Raji (cell line): ENCODE measurements around the gene RAB5IF.

Experiments
- POLR2A ChIP-seq: IDR thresholded peaks from 2 replicates; pipeline ENCODE4 v1.6.1; 2011; ENCODE audit warnings: low read depth, low read length, control low read depth; ENCODE audit not compliant: insufficient read depth

The RAB5IF gene

DNA sequence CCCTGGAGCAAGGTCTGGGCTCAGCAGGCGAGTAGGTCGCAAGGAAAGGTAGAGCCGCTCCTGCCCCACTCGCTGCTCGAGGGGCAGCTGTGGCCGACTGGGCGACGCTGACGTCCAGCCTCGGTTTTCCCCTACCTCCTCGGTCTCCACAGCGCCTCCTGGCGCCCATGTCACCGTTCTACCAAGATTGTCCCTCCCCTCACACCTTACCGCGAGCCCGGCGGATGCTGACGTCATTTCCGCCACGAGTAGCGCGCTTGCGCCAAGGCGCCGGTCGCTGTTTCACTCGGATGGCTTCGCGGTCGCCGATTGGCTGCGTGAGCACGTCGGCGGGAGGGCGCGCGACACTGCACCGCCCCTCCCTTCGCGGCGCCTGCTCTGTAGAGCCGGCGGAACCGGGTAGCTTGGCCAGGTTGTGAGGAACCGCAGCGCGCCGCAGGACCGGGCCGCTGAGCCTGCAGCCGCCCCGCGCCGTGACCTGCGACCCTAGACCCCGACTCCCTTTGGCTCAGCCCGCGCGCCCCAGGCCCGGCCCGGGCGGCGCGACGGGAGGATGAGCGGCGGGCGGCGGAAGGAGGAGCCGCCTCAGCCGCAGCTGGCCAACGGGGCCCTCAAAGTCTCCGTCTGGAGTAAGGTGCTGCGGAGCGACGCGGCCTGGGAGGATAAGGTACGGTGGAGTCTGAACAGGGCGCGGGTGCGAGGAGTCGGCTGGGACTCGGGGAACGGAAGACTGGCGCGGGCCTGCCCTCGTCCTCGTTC, at the start of gene RAB5IF:
Gene RAB5IF (plus strand): TSS at position 381 of the 759 bp plus-strand sequence. CDS start 173 bp downstream, at position 554.
- peak; percentile 96 for TF ChIP-seq POLR2A

DNA sequence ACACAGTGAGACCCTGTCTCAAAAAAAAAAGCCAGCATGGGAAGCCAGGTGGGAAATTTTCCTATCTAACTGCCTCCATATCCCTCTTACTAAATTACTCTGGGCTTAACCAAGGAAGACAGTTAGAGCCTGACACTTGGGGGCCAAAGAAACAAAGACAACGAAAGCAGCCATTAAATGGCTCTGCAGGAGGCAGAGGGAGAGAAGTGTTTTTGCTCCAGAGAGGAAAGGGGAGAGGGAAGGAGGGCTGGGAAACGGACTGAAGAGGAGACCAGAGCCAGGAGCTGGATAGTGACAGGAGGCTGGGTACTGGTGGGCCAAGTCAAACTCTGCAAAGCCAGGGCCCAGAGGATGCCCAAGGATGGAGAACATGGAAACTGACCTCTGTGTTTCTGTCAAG, 42.9 kb upstream of the RAB5IF start:
- no peak for TF ChIP-seq POLR2A

DNA sequence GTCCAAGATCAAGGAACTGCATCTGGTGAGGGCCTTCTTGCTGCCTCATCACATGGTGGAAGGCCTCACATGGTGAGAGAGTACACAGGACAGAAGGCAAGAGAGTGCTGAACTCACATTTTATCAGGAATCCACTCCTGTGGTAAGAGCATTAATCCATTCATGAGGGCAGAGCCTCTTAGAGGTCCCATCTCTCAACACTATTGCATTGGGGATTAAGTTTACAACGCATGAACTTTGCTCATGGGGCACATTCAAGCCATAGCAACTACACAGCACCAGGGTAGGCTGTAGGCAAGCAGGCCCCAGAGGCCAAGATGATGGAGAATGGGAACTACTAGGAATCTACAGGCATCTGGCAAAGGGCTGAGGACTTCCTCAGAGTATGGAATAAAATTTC, 42.2 kb upstream of the RAB5IF start:
- no peak for TF ChIP-seq POLR2A

DNA sequence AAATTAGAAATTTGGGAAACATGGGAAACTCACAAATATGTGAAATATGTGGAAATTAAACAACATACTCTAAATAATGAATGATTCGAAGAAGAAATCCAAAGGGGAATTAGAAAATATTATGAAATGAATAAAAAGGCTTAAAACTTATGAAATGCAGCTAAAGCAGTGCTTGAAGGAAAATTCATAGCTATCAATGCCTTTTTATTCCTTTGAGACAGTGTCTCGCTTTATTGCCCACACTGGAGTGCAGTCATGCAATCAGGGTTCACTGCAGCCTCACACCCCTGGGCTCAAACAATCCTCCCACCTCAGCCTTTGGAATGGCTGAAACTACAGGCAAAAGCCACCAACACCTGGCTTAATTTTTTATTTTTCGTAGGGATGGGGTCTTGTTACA, 40.1 kb upstream of the RAB5IF start:
- no peak for TF ChIP-seq POLR2A

DNA sequence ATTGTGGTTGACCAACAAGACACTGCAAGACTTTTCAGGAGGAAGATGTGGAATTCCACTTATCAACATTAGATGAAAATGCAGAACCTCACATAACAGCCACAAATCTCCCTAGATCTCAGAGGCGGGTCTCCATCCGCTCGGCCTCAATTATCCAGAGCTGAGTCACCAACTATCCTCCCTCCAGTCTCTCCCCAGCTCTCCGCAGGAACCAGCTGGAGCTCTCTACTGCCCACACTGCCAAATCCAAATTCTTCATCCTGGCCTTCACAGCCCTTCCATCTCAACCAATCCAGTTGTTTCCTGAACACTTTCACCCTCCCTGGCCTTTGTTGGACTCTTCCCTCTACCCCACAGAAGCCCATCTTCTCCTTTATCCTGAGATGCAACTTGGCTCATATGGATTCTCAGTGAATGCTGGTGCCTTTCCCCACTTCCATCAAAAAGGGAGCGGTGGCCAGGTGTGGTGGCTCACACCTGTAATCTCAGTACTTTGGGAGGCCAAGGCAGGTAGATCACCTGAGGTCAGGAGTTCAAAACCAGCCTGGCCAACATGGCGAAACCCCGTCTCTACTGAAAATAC, 35.6 kb upstream of the RAB5IF start:
- TF ChIP-seq POLR2A = no peak

GRCh38 chr20:36571564-36572504, 33.7 kb upstream of the RAB5IF start:
- no peak for TF ChIP-seq POLR2A

- no peak for TF ChIP-seq POLR2A
Measured at GRCh38 chr20:36572701-36573102, 32.9 kb upstream of the RAB5IF start.

- TF ChIP-seq POLR2A = peak; percentile 70
Measured at GRCh38 chr20:36573103-36573797, 32.3 kb upstream of the RAB5IF start, which contains the start of gene TGIF2. Gene TGIF2 (plus strand): TSS chr20:36573597. CDS start chr20:36578775, 5,178 bp downstream.

DNA sequence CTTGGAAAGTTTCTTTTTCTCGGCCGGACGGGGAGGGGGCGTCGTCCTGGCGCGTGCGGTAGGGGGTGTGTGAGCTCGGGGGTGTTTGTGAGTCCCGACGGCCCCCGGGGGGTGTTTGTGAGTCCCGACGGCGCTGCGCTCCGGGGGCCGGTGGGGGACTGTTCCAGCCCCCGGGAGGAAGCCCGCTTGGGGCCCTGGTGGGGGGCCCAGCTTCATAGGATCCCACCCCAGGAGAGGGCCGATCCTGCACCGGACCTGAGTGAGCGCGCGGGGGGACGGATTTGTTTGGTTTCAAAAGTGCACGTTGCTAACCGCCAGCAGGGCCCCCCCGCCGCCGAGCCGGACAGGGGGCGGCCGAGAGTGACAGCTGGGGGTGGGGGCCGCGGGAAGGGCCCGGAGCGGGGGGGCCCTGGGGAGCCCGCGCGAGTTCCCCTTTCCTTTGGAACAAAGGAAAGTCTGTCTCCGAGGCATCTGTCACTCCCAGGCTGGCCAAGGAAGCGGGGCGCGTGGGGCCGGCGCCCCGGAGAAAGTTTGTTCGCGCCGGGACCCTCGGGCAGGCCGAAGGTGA, 31.7 kb upstream of the RAB5IF start:
- no peak for TF ChIP-seq POLR2A

DNA sequence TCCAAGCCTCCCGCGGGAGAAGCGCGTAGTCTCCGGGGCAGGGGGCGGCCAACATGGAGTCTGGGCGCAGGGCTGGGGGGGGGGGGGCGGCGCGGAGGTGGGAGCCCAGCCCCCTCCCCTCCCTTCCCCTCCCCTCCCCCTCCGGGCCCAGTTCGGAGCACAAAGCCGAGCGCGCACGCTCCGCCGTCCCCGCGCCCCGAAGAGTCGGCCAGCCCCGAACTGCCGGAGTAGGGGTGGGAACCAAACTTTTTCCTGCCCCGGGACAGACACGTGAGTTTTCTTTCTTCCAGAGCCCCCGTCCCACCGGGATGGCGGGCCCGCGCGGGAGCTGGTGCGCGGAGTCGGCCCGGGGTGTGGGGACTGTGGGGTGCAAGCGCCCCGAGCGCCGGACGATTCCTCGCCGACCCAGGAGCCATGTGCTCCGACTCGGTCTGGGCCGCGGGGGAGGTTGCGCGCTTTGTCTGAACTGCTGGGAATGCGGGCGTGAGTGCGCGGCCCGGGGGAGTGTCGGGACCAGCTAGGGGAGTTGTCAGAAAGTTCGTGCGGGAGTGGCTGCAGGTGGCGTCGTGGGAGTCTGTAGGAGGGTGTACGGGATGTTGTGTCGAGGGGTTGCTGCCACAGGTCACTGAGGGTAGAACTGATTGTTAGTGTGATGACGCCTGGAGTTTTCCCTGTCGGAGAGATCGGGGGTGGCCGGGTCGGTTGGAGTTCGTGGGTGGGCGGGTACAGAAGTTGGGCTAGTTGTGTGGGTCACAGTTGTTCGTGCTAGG, 31.0 kb upstream of the RAB5IF start:
- no peak for TF ChIP-seq POLR2A

GRCh38 chr20:36576081-36576445, 29.5 kb upstream of the RAB5IF start:
- no peak for TF ChIP-seq POLR2A

DNA sequence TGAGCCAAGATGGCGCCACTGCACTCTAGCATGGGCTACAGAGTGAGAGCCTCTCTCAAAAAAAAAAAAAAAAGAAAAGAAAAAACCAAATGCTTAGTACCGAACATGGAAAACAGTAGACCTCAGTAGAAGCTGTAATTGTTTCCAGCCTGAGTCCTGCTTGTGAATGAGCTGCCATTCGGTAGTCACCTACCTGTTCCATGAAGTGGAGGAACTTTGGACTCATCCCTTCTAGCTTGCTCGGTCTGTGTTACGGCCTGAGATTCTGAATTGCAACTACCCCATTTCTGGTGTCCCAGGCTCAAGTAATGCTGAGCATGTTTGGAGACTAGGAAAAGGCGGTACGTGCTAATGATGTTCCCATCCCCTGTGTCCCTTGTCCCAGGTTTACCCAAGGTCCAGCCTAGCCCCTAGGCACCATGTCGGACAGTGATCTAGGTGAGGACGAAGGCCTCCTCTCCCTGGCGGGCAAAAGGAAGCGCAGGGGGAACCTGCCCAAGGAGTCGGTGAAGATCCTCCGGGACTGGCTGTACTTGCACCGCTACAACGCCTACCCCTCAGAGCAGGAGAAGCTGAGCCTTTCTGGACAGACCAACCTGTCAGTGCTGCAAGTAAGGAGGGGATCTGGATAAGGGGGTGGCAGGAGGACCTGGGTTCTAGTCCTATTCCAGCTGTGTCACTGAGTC, 27.1 kb upstream of the RAB5IF start:
- no peak for TF ChIP-seq POLR2A

DNA sequence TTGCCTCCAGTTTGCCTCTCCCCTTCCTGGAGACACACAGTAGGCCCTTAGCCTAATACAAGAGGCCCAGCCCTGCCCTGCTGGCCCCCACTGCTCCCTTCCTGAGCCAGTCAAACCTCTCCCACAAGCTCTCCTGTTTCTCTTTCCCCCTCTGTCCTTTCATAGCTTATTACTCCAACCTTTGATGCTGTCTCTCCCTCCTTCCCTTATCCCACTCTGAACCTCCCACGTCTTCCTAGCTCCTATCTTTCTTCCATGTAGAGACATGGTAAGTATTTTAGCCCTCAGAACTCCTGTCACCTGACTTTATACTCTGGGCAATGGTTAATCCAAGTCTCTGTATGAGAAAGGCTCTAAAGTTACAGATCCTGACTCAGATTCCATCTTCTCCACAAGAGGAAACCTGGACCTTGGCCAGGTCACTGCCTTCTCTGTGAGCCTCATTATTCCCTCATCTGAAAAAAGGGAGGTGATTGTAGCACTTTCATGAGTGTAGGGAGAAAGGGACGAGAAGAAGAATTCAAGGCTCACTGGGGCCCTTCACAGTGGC, 25.5 kb upstream of the RAB5IF start:
- no peak for TF ChIP-seq POLR2A
